SK-N-SH (cell line): ENCODE data around the gene UBE3B.

Experiments used
- NRF1 ChIP-seq: IDR thresholded peaks from 2 replicates; pipeline ENCODE4 v1.6.1; 2012; ENCODE audit warnings: low read depth, mild to moderate bottlenecking, low read length
- RCOR1 ChIP-seq: fragments of 150-350 bp; IDR thresholded peaks from 2 replicates; pipeline ENCODE4 v1.6.1; 2017; ENCODE audit warnings: antibody characterized with exemption, low read length
- TAF1 ChIP-seq: IDR thresholded peaks from 2 replicates; pipeline ENCODE4 v1.6.1; 2012; ENCODE audit warnings: low read depth, mild to moderate bottlenecking, low read length, moderate library complexity, borderline replicate concordance
- TEAD4 ChIP-seq: IDR thresholded peaks from 2 replicates; pipeline ENCODE4 v1.4.0; 2012; ENCODE audit warnings: mild to moderate bottlenecking, borderline replicate concordance; ENCODE audit not compliant: insufficient read depth
- YY1 ChIP-seq: IDR thresholded peaks from 2 replicates; pipeline ENCODE4 v1.4.0; 2012; ENCODE audit warnings: low read depth, mild to moderate bottlenecking

DNA sequence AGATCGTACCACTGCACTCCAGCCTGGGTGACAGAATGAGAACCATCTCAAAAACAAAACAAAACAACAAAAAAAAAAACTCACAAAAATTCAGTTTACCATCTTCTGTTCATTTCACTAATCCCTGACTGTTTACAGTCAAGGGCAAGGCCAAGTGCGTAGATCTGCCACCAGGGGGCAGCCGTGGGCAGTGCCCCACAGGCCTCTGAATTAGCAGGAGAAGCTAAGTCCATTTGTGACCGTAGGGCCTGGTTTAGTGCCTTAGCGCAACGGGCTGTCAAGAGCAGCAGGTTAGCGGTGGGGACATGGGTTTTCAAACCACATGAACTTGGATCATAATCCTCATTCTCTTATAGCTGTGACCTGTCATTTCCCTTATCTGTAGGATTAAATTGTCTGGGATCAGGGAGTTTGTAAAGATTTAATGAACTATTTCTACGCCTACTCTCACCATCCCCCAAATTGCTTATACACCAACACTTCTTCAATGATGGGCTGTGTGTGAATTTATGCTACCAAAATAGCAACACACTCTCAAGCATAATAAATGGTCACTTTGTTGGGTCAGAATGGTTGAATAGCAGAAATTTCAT is 49.3 kb upstream of the UBE3B start:
- TF ChIP-seq YY1 = no peak
- TF ChIP-seq TAF1 = no peak
- no peak for TF ChIP-seq RCOR1
- no peak for TF ChIP-seq NRF1
- TF ChIP-seq TEAD4 = no peak
